Measurements from ENCODE around the gene GALNS.

DNA sequence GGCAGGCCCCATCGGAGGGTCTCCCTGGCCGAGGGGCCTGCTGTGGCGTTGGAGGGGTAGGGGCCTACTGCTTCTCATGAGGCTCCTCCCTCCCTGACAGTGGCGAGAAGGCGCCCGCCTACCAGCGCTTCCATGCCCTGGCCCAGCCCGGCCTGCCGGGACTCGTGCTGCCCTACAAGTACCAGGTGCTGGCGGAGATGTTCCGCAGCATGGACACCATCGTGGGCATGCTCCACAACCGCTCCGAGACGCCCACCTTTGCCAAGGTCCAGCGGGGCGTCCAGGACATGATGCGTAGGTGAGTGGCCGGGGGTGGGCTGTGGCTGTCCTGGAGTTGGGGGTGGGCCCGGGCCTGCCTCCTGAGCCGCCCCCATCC, 51.4 kb downstream of the GALNS start:
- no peak for TF ChIP-seq CTCF (IDR thresholded peaks at IDR 0.05)
- TF ChIP-seq POLR2A (IDR thresholded peaks at IDR 0.05) = no peak

Measured in vagina (tissue), 2 donors.